ENCODE measurements around the gene PCSK6. TPM values are rescaled to one million over a fixed set of nuclear protein-coding genes. Genes with fewer than 3 reads are reported as not detected.

PCSK6 gene
- total RNA-seq, 2 donors from 2014 or later, result 5.1 to 8.8 TPM

DNA sequence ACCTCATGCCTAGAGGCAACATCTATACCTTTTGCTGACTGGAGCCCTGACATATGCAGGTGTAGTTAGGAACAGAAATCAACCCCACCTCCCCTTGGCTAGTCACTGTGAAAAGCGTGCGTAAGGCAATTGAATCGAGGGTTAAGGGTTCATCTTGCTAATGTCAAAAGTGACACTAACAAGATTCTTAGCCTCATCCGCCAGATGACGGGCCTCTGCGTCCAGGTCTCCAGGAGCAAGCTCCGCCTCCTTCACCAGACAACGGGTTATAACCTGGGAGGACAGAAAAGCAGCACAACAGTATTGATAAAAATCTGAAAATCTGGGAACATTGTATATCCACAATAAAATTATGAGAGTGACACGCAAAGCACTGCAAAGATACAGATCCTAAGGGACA is 216.9 kb downstream of the PCSK6 start:
- Histone ChIP-seq H3K36me3 (peaks cover 47% of the 10 kb centered on the region), H3K27ac (no peak overlapping the region), H3K4me3 (no peak overlapping the region), H3K9me3 (no peaks in the 10 kb centered on the region), H3K27me3 (replicated peaks; ENCODE audit: insufficient read depth) (no peaks in the 10 kb centered on the region), H3K4me1 (ENCODE audit: control insufficient read depth in 1 of 2, low read depth in 2 of 2) (peaks cover 11 to 21% of the 10 kb centered on the region in 2 donors)
- DNase-seq (ENCODE audit: low spot score), result no peak
- TF ChIP-seq, protein P1, sequence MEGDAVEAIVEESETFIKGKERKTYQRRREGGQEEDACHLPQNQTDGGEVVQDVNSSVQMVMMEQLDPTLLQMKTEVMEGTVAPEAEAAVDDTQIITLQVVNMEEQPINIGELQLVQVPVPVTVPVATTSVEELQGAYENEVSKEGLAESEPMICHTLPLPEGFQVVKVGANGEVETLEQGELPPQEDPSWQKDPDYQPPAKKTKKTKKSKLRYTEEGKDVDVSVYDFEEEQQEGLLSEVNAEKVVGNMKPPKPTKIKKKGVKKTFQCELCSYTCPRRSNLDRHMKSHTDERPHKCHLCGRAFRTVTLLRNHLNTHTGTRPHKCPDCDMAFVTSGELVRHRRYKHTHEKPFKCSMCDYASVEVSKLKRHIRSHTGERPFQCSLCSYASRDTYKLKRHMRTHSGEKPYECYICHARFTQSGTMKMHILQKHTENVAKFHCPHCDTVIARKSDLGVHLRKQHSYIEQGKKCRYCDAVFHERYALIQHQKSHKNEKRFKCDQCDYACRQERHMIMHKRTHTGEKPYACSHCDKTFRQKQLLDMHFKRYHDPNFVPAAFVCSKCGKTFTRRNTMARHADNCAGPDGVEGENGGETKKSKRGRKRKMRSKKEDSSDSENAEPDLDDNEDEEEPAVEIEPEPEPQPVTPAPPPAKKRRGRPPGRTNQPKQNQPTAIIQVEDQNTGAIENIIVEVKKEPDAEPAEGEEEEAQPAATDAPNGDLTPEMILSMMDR (IDR thresholded peaks at IDR 0.05), result no peak
- ATAC-seq (ENCODE audit: insufficient number of reproducible peaks, low FRiP score, low read depth), result no peak

- no peak for DNase-seq (ENCODE audit: low spot score)
- Histone ChIP-seq H3K27ac (no peak overlapping the region), H3K4me1 (ENCODE audit: control insufficient read depth in 1 of 2, low read depth in 2 of 2) (peaks cover 12 to 32% of the 10 kb centered on the region in 2 donors), H3K27me3 (replicated peaks; ENCODE audit: insufficient read depth) (no peaks in the 10 kb centered on the region), H3K4me3 (no peak overlapping the region), H3K36me3 (peaks cover 42% of the 10 kb centered on the region), H3K9me3 (no peaks in the 10 kb centered on the region)
- TF ChIP-seq, protein P1 (IDR thresholded peaks at IDR 0.05), result no peak
- ATAC-seq (ENCODE audit: insufficient number of reproducible peaks, low FRiP score, low read depth), result no peak
Observed at GRCh38 chr15:101269479-101270223, 219.9 kb downstream of the PCSK6 start.

DNA sequence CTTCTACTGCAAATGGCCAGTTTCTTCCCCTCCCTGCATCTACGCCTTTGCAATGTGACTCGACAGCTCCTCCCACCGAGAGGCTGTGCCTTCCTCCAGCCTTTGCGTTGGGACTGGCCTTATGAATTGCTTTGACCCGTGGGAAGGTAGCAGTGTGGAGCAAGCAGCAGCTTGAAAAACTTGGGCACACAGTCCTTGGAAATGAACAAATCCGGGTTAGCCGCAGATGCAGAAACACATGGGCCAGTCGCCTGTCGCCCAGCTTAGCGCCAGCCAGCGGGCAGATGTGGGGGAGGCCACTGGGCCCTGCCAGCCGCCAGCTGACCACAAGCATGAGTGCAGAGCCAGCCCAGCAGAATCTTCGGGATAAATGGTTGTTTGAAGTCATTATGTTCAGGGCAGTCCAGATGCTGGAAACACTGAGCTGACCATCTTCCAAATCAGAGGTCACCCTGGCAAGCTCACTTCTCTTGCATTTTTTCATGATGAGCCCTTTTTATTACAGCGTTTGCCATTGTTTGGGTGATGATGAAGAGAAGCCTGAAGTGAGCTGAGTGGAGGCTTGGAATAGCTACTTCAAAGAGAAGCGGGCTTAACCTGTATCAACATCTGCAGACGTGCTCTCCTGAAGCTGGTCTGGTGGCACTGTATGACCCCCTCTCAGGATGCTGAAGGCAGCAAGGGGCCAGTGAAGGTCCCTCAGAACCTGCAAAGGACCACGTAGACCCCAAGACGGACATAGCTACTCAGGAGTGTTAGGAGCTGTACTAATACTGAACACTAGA is 222.0 kb downstream of the PCSK6 start:
- Histone ChIP-seq H3K4me3 (peak overlapping the region; percentile 49), H3K27ac (peak overlapping the region; percentile 81 to 89)
- no peak for DNase-seq (ENCODE audit: low spot score)

GRCh38 chr15:101266787-101267186 is 222.7 kb downstream of the PCSK6 start:
- H3K27me3 ChIP-seq (replicated peaks; ENCODE audit: insufficient read depth), result no peaks in the 10 kb centered on the region
- peaks cover 12 to 36% of the 10 kb centered on the region in 2 donors for H3K4me1 ChIP-seq (ENCODE audit: control insufficient read depth in 1 of 2, low read depth in 2 of 2)
- TF ChIP-seq, protein P1 (IDR thresholded peaks at IDR 0.05), result no peak
- H3K36me3 ChIP-seq, result peaks cover 14% of the 10 kb centered on the region
- ATAC-seq (ENCODE audit: insufficient number of reproducible peaks, low FRiP score, low read depth) (no peak), DNase-seq (ENCODE audit: low spot score) (no peak)
- peak overlapping the region; percentile 49 for H3K4me3 ChIP-seq
- no peaks in the 10 kb centered on the region for H3K9me3 ChIP-seq
- H3K27ac ChIP-seq, result peak overlapping the region; percentile 81 to 89

More for the DNA sequence above, 222.0 kb downstream of the PCSK6 start:
- Histone ChIP-seq H3K4me1 (ENCODE audit: control insufficient read depth in 1 of 2, low read depth in 2 of 2) (peaks cover 12 to 36% of the 10 kb centered on the region in 2 donors), H3K27me3 (replicated peaks; ENCODE audit: insufficient read depth) (no peaks in the 10 kb centered on the region), H3K9me3 (no peaks in the 10 kb centered on the region), H3K36me3 (peaks cover 21% of the 10 kb centered on the region)
- TF ChIP-seq, protein P1 (IDR thresholded peaks at IDR 0.05), result no peak
- peak; percentile 53 for ATAC-seq (ENCODE audit: insufficient number of reproducible peaks, low FRiP score, low read depth)

DNA sequence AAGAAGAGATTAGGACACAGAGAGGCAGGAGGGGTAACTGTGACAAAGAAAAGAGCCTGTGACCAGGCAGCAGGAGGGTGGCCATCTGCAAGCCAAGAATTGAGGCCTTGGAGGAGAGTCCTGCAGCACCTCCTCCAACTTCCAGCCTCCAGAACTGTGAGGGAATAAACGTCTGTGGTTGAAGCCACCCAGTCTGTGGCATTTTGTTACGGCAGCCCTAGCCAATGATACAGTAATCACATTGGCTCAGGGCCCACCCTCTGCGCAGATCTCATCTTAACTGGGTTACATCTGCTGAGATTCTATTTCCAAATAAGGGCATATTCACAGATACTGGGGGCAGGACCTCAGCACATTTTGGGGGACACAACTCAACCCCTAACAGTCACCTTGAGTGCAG is 223.5 kb downstream of the PCSK6 start:
- no peak for DNase-seq (ENCODE audit: low spot score)
- Histone ChIP-seq H3K27me3 (replicated peaks; ENCODE audit: insufficient read depth) (no peaks in the 10 kb centered on the region), H3K4me3 (no peak overlapping the region), H3K4me1 (ENCODE audit: control insufficient read depth in 1 of 2, low read depth in 2 of 2) (peaks cover 12 to 36% of the 10 kb centered on the region in 2 donors), H3K9me3 (no peaks in the 10 kb centered on the region), H3K27ac (peak overlapping the region in 1 of 2 donors; percentile 89), H3K36me3 (peaks cover 6% of the 10 kb centered on the region)
- TF ChIP-seq, protein P1 (IDR thresholded peaks at IDR 0.05), result no peak
- ATAC-seq (ENCODE audit: insufficient number of reproducible peaks, low FRiP score, low read depth), result no peak
